Endothelial cell of umbilical vein (primary cell): ENCODE data around the gene AMER2. TPM values are rescaled to one million over a fixed set of nuclear protein-coding genes. Genes with fewer than 3 reads are reported as not detected.

Experiments used
- BruUV-seq: library from RNA; stranded (reverse); fragments of 400-500 nt; replicated peaks from 2 replicates; lab custom pipeline; 2021; lab: Mats Ljungman, UMichigan
- CTCF ChIA-PET: fragments of 300-600, 350-600 bp; sonication (Branson Sonifier 250); formaldehyde crosslinking; loops from one replicate; lab custom pipeline; 2021; ENCODE audit warnings: antibody characterized with exemption, inconsistent platforms; lab: Charles Lee
- POLR2A ChIA-PET: fragments of 300-600, 350-600 bp; sonication (Branson Sonifier 250); formaldehyde crosslinking; loops from one replicate; lab custom pipeline; 2021; ENCODE audit warnings: antibody characterized with exemption, inconsistent platforms; lab: Charles Lee
- DNase-seq: peaks from one replicate; pipeline ENCODE4 v3.0.0-alpha.2; 2011; ENCODE audit warnings: low read depth, low spot score
- FAIRE-seq: peaks from 2 replicates; lab custom pipeline; 2011; peaks lifted over from hg19 to GRCh38; lab: Jason Lieb, UNC
- H2AFZ ChIP-seq: 2 replicates; pipeline ENCODE4 v1.6.0; 2012; ENCODE audit warnings: low read depth, low read length, control low read depth, inconsistent platforms
- H3K27ac ChIP-seq: 2 replicates; pipeline ENCODE4 v1.5.1; 2011; ENCODE audit warnings: low read depth, mild to moderate bottlenecking, control low read depth, low read length, moderate library complexity; ENCODE audit not compliant: insufficient read depth
- H3K27me3 ChIP-seq, 2 experiments: 2 replicates each; pipeline versions ENCODE4 v1.6.0 to v1.6.1; 2011; ENCODE audit warnings: low read length in 2 of 2, mixed read lengths in 1 of 2; ENCODE audit not compliant: control insufficient read depth in 2 of 2, insufficient read depth in 2 of 2
- H3K36me3 ChIP-seq, 2 experiments: 2 replicates in 1 of 2; 3 replicates in 1 of 2; pipeline ENCODE4 v1.5.1; 2011; ENCODE audit warnings: low read length in 2 of 2, mild to moderate bottlenecking in 1 of 2, moderate library complexity in 1 of 2; ENCODE audit not compliant: control insufficient read depth in 2 of 2, insufficient read depth in 2 of 2; ENCODE audit errors: extremely low read depth in 1 of 2
- H3K4me1 ChIP-seq: 3 replicates; pipeline ENCODE4 v1.5.1; 2011; ENCODE audit warnings: mild to moderate bottlenecking, low read length; ENCODE audit not compliant: control insufficient read depth, insufficient read depth; ENCODE audit errors: extremely low read depth
- H3K4me2 ChIP-seq: 2 replicates; pipeline ENCODE4 v1.6.1; 2011; ENCODE audit warnings: low read length, control low read depth, mixed read lengths; ENCODE audit not compliant: insufficient read depth
- H3K4me3 ChIP-seq, 3 experiments: fragments of 200-600 bp in 1 of 3; sonication (generic), shearing (Covaris generic) in 1 of 3; replicated peaks in 1 of 3; 2 replicates each; pipeline ENCODE4 v1.5.1; 2011 to 2016; ENCODE audit warnings: control low read depth in 3 of 3, low read length in 3 of 3, mild to moderate bottlenecking in 2 of 3, inconsistent platforms in 1 of 3, low read depth in 1 of 3, moderate library complexity in 1 of 3; ENCODE audit not compliant: insufficient read depth in 1 of 3
- H3K79me2 ChIP-seq: 2 replicates; pipeline ENCODE4 v1.6.0; 2012; ENCODE audit warnings: low read length, inconsistent platforms; ENCODE audit not compliant: control insufficient read depth, insufficient read depth
- H3K9ac ChIP-seq: replicated peaks from 2 replicates; pipeline ENCODE3; 2011; ENCODE audit warnings: low read length, control low read depth; ENCODE audit not compliant: insufficient read depth; ENCODE audit errors: extremely low read depth
- H3K9me1 ChIP-seq: replicated peaks from 3 replicates; pipeline ENCODE4 v1.6.0; 2011; ENCODE audit warnings: mild to moderate bottlenecking, low read length; ENCODE audit not compliant: control insufficient read depth, insufficient read depth; ENCODE audit errors: extremely low read depth
- H3K9me3 ChIP-seq: replicated peaks from 2 replicates; pipeline ENCODE4 v1.5.1; 2012; ENCODE audit warnings: low read length, inconsistent platforms; ENCODE audit not compliant: control insufficient read depth, insufficient read depth
- H4K20me1 ChIP-seq: replicated peaks from 2 replicates; pipeline ENCODE3; 2011; ENCODE audit warnings: mild to moderate bottlenecking, low read length; ENCODE audit not compliant: control insufficient read depth, insufficient read depth; ENCODE audit errors: extremely low read depth
- EZH2 ChIP-seq: IDR thresholded peaks from 2 replicates; pipeline ENCODE4 v1.6.1; 2012; ENCODE audit warnings: borderline replicate concordance, low read depth, mild to moderate bottlenecking, moderate library complexity, low read length, inconsistent platforms; ENCODE audit not compliant: severe bottlenecking
- FOS ChIP-seq: IDR thresholded peaks from 2 replicates; pipeline ENCODE4 v1.6.1; 2011; ENCODE audit warnings: mild to moderate bottlenecking, low read length, moderate library complexity, borderline replicate concordance; ENCODE audit not compliant: insufficient read depth
- GATA2 ChIP-seq: IDR thresholded peaks from 2 replicates; pipeline ENCODE4 v1.7.0; 2011; ENCODE audit warnings: low read depth, mild to moderate bottlenecking, moderate library complexity, mixed read lengths, low read length; ENCODE audit not compliant: insufficient read length, insufficient read depth
- JUN ChIP-seq: IDR thresholded peaks from 2 replicates; pipeline ENCODE4 v1.6.1; 2011; ENCODE audit warnings: borderline replicate concordance, low read depth; ENCODE audit not compliant: insufficient read length, insufficient read depth
- MYC ChIP-seq: IDR thresholded peaks from one replicate; pipeline ENCODE4 v1.6.1; 2011; ENCODE audit warnings: mild to moderate bottlenecking, low read depth, low read length
- POLR2A ChIP-seq: IDR thresholded peaks from 2 replicates; pipeline ENCODE4 v1.6.1; 2012; ENCODE audit warnings: low read depth, mild to moderate bottlenecking, control low read depth, low read length
- POLR2AphosphoS5 ChIP-seq: IDR thresholded peaks from 2 replicates; pipeline ENCODE4 v1.6.1; 2012; ENCODE audit warnings: low read depth, mild to moderate bottlenecking, control low read depth, low read length, moderate library complexity; ENCODE audit not compliant: insufficient read depth
- dilution Hi-C: fragments of 300-500 bp; cut with MboI; formaldehyde crosslinking; loops from one replicate; pipeline ENCODE4 v1.15.0; 2019; ENCODE audit warnings: low sequenced_read_pairs; ENCODE audit not compliant: extremely low pct_ligation_motif_present
- intact Hi-C: fragments of 100-400 bp; cut with micrococcal nuclease; formaldehyde crosslinking; loops from one replicate; pipeline ENCODE4 v1.10.0; 2022
- polyA plus RNA-seq, 4 experiments: library from polyadenylated mRNA; depleted of rRNA in 3 of 4; stranded (reverse) in 3 of 4; unstranded in 1 of 4; fragments of >200 nt; gene quantifications; 2 replicates each; pipeline versions ENCODE4 v1.2.1 to v1.2.3, GENCODE V29; 2011 to 2012; ENCODE audit warnings: missing spikeins in 1 of 4
- total RNA-seq: library from RNA; stranded (reverse); gene quantifications from 2 replicates; pipeline ENCODE4 v1.2.3, GENCODE V29; 2021
- TF ChIP-seq, protein P1 (sequence below), 2 donors: IDR thresholded peaks; 1 replicate in 1 of 2; 2 replicates in 1 of 2; pipeline ENCODE4 v1.5.1; 2011; ENCODE audit warnings: low read length in 2 of 2, mild to moderate bottlenecking in 2 of 2, moderate library complexity in 2 of 2, control low read depth in 1 of 2, inconsistent platforms in 1 of 2, low read depth in 1 of 2; ENCODE audit not compliant: insufficient read depth in 1 of 2; ENCODE audit errors: extremely low read depth in 1 of 2
- TF ChIP-seq, protein P2 (sequence below): IDR thresholded peaks from 2 replicates; pipeline ENCODE4 v1.6.1; 2011; ENCODE audit not compliant: insufficient read depth, insufficient read length

The AMER2 gene
- total and polyA plus RNA-seq, 2 donors (not counting 3 experiments of a cell fraction or from before 2014, with no cell fraction given): not detected

DNA sequence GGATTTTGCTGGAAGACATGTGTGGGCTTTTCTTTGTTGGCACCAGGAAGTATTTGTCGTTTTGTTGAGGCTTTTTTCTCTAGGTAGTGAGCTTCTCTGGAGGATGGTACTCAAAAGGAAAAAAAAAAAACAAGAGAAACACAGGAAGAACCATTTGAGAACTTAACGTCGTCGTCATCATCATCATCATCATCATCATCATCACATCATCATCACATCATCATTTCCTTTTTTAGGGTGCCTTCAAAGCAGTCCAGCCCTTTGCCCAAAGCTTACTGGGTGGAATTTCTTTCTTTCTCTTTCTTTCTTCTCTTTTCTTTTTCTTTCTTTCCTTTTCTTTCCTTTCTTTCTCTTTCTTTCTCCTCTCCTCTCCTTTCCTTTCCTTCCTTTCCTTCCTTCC lies 2.2 kb upstream of the AMER2 start:
- dilution Hi-C loops (no loop called here), intact Hi-C loops (no loop called here)
- peaks cover 26 to 43% of the 10 kb centered on the region in 2 experiments for H3K27me3 ChIP-seq
- CTCF ChIA-PET: no interaction called here
- no peak overlapping the region for H3K9ac ChIP-seq
- no peak overlapping the region for H3K4me3 ChIP-seq
- no TSS peak for BruUV-seq
- DNase-seq (no peak), FAIRE-seq (no peak)
- H3K4me2 ChIP-seq: no peak overlapping the region
- H3K4me1 ChIP-seq: no peaks in the 10 kb centered on the region
- POLR2A ChIA-PET: no interaction called here
- H2AFZ ChIP-seq: no peak overlapping the region
- H3K79me2 ChIP-seq: no peaks in the 10 kb centered on the region
- TF ChIP-seq, protein P1, sequence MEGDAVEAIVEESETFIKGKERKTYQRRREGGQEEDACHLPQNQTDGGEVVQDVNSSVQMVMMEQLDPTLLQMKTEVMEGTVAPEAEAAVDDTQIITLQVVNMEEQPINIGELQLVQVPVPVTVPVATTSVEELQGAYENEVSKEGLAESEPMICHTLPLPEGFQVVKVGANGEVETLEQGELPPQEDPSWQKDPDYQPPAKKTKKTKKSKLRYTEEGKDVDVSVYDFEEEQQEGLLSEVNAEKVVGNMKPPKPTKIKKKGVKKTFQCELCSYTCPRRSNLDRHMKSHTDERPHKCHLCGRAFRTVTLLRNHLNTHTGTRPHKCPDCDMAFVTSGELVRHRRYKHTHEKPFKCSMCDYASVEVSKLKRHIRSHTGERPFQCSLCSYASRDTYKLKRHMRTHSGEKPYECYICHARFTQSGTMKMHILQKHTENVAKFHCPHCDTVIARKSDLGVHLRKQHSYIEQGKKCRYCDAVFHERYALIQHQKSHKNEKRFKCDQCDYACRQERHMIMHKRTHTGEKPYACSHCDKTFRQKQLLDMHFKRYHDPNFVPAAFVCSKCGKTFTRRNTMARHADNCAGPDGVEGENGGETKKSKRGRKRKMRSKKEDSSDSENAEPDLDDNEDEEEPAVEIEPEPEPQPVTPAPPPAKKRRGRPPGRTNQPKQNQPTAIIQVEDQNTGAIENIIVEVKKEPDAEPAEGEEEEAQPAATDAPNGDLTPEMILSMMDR (IDR thresholded peaks at IDR 0.05; ENCODE audit: extremely low read depth in 1 of 2, insufficient read depth in 1 of 2, low read depth in 1 of 2, low read length in 2 of 2): no peak
- TF ChIP-seq POLR2A (no peak), POLR2AphosphoS5 (no peak), MYC (no peak), JUN (no peak), EZH2 (no peak), FOS (no peak), GATA2 (no peak)
- TF ChIP-seq, protein P2, sequence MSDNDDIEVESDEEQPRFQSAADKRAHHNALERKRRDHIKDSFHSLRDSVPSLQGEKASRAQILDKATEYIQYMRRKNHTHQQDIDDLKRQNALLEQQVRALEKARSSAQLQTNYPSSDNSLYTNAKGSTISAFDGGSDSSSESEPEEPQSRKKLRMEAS: no peak
- H3K36me3 ChIP-seq: no peaks in the 10 kb centered on the region
- H3K27ac ChIP-seq: no peak overlapping the region
- H3K9me3 ChIP-seq: no peaks in the 10 kb centered on the region
- no peaks in the 10 kb centered on the region for H4K20me1 ChIP-seq
- H3K9me1 ChIP-seq: no peaks in the 10 kb centered on the region
